ENCODE results near the gene ASCC3.

- no peak for TF ChIP-seq CTCF (IDR thresholded peaks at IDR 0.05 in 4 of 5, conservative IDR thresholded peaks at IDR 0.05 in 1 of 5)
- TF ChIP-seq POLR2A (IDR thresholded peaks at IDR 0.05): no peak
Measured at GRCh38 chr6:100658486-100658885, 222.6 kb downstream of the ASCC3 start.

Measured in gastrocnemius medialis (tissue), 4 donors.